Measurements from ENCODE around the gene NFE2L1. TPM values are rescaled to one million over a fixed set of nuclear protein-coding genes. Genes with fewer than 3 reads are reported as not detected.

The NFE2L1 gene
- total RNA-seq, 1 experiment from 2014 or later, result 161 TPM

DNA sequence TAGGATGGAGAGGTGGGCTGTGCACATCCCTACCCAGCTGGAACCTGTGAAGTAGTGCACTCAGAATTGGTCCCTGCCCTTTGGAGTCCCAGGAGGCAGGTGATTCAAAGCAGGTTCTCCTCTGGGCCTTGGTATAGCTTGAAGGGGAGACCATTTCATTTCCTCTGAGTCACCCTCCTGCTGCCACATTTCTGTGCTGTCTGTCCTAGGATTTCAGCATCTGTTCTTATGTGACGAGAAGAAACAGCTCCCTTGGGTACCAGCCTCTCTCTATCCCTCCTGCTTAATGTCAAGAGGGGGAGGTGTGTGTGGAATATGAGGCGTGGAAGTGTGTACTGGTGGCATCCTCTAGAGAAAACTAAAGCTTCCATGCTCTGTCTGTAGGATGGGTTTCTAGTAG lies 5.0 kb upstream of the NFE2L1 start:
- Histone ChIP-seq H2BK12ac (ENCODE audit: insufficient read length, low read depth, low read length) (no peak overlapping the region), H3K9me3 (ENCODE audit: control insufficient read depth, low read depth, low read length) (no peaks in the 10 kb centered on the region), H4K8ac (replicated peaks; ENCODE audit: insufficient read length, low read depth, low read length) (no peak overlapping the region), H2BK20ac (ENCODE audit: low read depth, low read length, poor library complexity, severe bottlenecking) (no peak overlapping the region), H3K79me1 (ENCODE audit: insufficient read depth, low read depth, low read length, poor library complexity, severe bottlenecking) (no peaks in the 10 kb centered on the region), H3K18ac (ENCODE audit: insufficient read length, low read depth, low read length) (no peak overlapping the region), H2BK5ac (ENCODE audit: insufficient read length, low read length) (no peak overlapping the region), H2BK120ac (ENCODE audit: low read depth, low read length, poor library complexity, severe bottlenecking) (no peak overlapping the region), H4K91ac (ENCODE audit: insufficient read length, low read depth, low read length) (no peak overlapping the region), H3K79me2 (ENCODE audit: insufficient read depth, low read length) (peaks cover 3% of the 10 kb centered on the region; the same call in 1 of the 2 replicates), H3T11ph (ENCODE audit: low read length) (no peak overlapping the region), H3K56ac (ENCODE audit: insufficient read length, low read depth, low read length) (no peak overlapping the region), H3K4me1 (ENCODE audit: insufficient read depth, low read length) (no peaks in the 10 kb centered on the region), H3K27ac (ENCODE audit: insufficient read length, low read depth, low read length) (no peak overlapping the region), H3K4ac (ENCODE audit: low read depth, low read length) (no peak overlapping the region), H3K9ac (ENCODE audit: extremely low read depth, insufficient read length, low read length) (no peak overlapping the region), H3K14ac (ENCODE audit: insufficient read depth, low read length) (no peak overlapping the region), H3K27me3 (ENCODE audit: insufficient read depth, low read length) (no peaks in the 10 kb centered on the region; the same call in 1 of the 2 replicates), H2AFZ (ENCODE audit: low read length) (no peak overlapping the region), H2AK5ac (ENCODE audit: insufficient read length, low read length) (no peak overlapping the region), H3K23ac (ENCODE audit: insufficient read length, low read depth, low read length) (no peak overlapping the region), H3K4me2 (ENCODE audit: insufficient read depth, insufficient read length, low read length) (no peak overlapping the region), H2BK15ac (ENCODE audit: low read depth, low read length) (no peak overlapping the region), H4K20me1 (ENCODE audit: control insufficient read depth, insufficient read depth, insufficient read length) (no peaks in the 10 kb centered on the region), H3K23me2 (ENCODE audit: insufficient read length, low read depth, low read length, poor library complexity, severe bottlenecking) (peaks cover 11% of the 10 kb centered on the region), H4K5ac (ENCODE audit: insufficient read length, low read depth, low read length) (no peak overlapping the region)
- TF ChIP-seq, protein P1, sequence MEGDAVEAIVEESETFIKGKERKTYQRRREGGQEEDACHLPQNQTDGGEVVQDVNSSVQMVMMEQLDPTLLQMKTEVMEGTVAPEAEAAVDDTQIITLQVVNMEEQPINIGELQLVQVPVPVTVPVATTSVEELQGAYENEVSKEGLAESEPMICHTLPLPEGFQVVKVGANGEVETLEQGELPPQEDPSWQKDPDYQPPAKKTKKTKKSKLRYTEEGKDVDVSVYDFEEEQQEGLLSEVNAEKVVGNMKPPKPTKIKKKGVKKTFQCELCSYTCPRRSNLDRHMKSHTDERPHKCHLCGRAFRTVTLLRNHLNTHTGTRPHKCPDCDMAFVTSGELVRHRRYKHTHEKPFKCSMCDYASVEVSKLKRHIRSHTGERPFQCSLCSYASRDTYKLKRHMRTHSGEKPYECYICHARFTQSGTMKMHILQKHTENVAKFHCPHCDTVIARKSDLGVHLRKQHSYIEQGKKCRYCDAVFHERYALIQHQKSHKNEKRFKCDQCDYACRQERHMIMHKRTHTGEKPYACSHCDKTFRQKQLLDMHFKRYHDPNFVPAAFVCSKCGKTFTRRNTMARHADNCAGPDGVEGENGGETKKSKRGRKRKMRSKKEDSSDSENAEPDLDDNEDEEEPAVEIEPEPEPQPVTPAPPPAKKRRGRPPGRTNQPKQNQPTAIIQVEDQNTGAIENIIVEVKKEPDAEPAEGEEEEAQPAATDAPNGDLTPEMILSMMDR (conservative IDR thresholded peaks at IDR 0.05), result no peak
- Mint-ChIP-seq H3K4me3 (no peak overlapping the region), H3K36me3 (ENCODE audit: insufficient read depth in 1 of 3, low read depth in 3 of 3) (peaks cover 0 to 2% (median 0%) of the 10 kb centered on the region in 3 experiments; a peak in 4 of 7 replicates), H3K9me3 (no peaks in the 10 kb centered on the region), H3K27ac (no peak overlapping the region), H3K4me1 (peaks cover 20 to 21% of the 10 kb centered on the region in 2 experiments), H3K27me3 (ENCODE audit: low read depth) (peaks cover 20% of the 10 kb centered on the region)
- DNase-seq, result no peak
- no CpG with 5 or more reads among the region's 2 CpGs for WGBS (ENCODE audit: extremely low coverage, insufficient read length, low lambda C conversion rate)

Data from H9 (cell line).